ENCODE data around the gene PRCC.
A peak's percentile ranks its signal among the peaks of the same experiment; 100 is the strongest.

Gene PRCC

DNA sequence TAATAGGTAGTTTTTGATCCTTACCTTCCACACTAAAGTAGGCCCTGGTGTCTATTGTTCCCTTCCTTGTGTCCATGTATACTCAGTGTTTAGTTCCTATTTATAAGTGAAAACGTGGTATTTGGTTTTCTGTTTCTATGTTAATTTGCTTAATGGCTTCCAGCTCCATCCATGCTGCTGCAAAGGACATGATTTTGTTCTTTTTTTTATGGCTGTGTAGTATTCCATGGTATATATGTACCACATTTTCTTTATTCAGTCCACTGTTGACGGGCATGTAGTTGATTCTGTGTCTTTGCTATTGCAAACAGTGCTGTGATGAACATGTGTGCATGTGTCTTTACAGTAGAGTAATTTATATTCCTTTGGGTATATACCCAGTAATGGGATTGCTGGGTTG, 20.8 kb downstream of the PRCC start:
- Histone ChIP-seq H3K9me3 (ENCODE audit: control insufficient read depth, low read length) (no peaks in the 10 kb centered on the region), H3K9ac (ENCODE audit: low read length) (no peak overlapping the region), H3K36me3 (ENCODE audit: control insufficient read depth, insufficient read depth, low read length, severe bottlenecking) (peaks cover 77% of the 10 kb centered on the region), H3K4me3 (ENCODE audit: low read length) (no peak overlapping the region), H3K27me3 (replicated peaks; ENCODE audit: control insufficient read depth, insufficient read depth, low read length) (no peaks in the 10 kb centered on the region), H3K4me1 (ENCODE audit: control insufficient read depth, insufficient read depth, low read length) (no peaks in the 10 kb centered on the region)
- no peak for DNase-seq (ENCODE audit: low read depth)

- Histone ChIP-seq H3K4me3 (ENCODE audit: low read length) (no peak overlapping the region), H3K4me1 (ENCODE audit: control insufficient read depth, insufficient read depth, low read length) (peaks cover 6% of the 10 kb centered on the region), H3K27me3 (replicated peaks; ENCODE audit: control insufficient read depth, insufficient read depth, low read length) (no peaks in the 10 kb centered on the region), H3K9me3 (ENCODE audit: control insufficient read depth, low read length) (no peaks in the 10 kb centered on the region), H3K9ac (ENCODE audit: low read length) (no peak overlapping the region), H3K36me3 (ENCODE audit: control insufficient read depth, insufficient read depth, low read length, severe bottlenecking) (peaks cover 78% of the 10 kb centered on the region)
- DNase-seq (ENCODE audit: low read depth): no peak
Measured at GRCh38 chr1:156789621-156790318, 22.4 kb downstream of the PRCC start.

GRCh38 chr1:156794506-156795373, 27.4 kb downstream of the PRCC start:
- Histone ChIP-seq H3K4me1 (ENCODE audit: control insufficient read depth, insufficient read depth, low read length) (peaks cover 9% of the 10 kb centered on the region), H3K36me3 (ENCODE audit: control insufficient read depth, insufficient read depth, low read length, severe bottlenecking) (peaks cover 91% of the 10 kb centered on the region), H3K27me3 (replicated peaks; ENCODE audit: control insufficient read depth, insufficient read depth, low read length) (no peaks in the 10 kb centered on the region), H3K9me3 (ENCODE audit: control insufficient read depth, low read length) (no peaks in the 10 kb centered on the region), H3K9ac (ENCODE audit: low read length) (no peak overlapping the region), H3K4me3 (ENCODE audit: low read length) (no peak overlapping the region)
- DNase-seq (ENCODE audit: low read depth): no peak

- peaks cover 95% of the 10 kb centered on the region for H3K36me3 ChIP-seq (ENCODE audit: control insufficient read depth, insufficient read depth, low read length, severe bottlenecking)
- no peak for DNase-seq (ENCODE audit: low read depth)
- no peaks in the 10 kb centered on the region for H3K27me3 ChIP-seq (replicated peaks; ENCODE audit: control insufficient read depth, insufficient read depth, low read length)
- H3K4me3 ChIP-seq (ENCODE audit: low read length): no peak overlapping the region
- H3K4me1 ChIP-seq (ENCODE audit: control insufficient read depth, insufficient read depth, low read length): peaks cover 9% of the 10 kb centered on the region
- no peak overlapping the region for H3K9ac ChIP-seq (ENCODE audit: low read length)
- H3K9me3 ChIP-seq (ENCODE audit: control insufficient read depth, low read length): no peaks in the 10 kb centered on the region
Measured at GRCh38 chr1:156795374-156795733, 28.0 kb downstream of the PRCC start.

GRCh38 chr1:156795787-156796186, 28.5 kb downstream of the PRCC start:
- H3K27me3 ChIP-seq (replicated peaks; ENCODE audit: control insufficient read depth, insufficient read depth, low read length): no peaks in the 10 kb centered on the region
- no peaks in the 10 kb centered on the region for H3K9me3 ChIP-seq (ENCODE audit: control insufficient read depth, low read length)
- H3K4me3 ChIP-seq (ENCODE audit: low read length): no peak overlapping the region
- no peak for DNase-seq (ENCODE audit: low read depth)
- H3K36me3 ChIP-seq (ENCODE audit: control insufficient read depth, insufficient read depth, low read length, severe bottlenecking): peaks cover 96% of the 10 kb centered on the region
- peaks cover 11% of the 10 kb centered on the region for H3K4me1 ChIP-seq (ENCODE audit: control insufficient read depth, insufficient read depth, low read length)
- H3K9ac ChIP-seq (ENCODE audit: low read length): no peak overlapping the region

GRCh38 chr1:156796340-156797097, 29.2 kb downstream of the PRCC start:
- no peak overlapping the region for H3K4me3 ChIP-seq (ENCODE audit: low read length)
- DNase-seq (ENCODE audit: low read depth): no peak
- no peaks in the 10 kb centered on the region for H3K27me3 ChIP-seq (replicated peaks; ENCODE audit: control insufficient read depth, insufficient read depth, low read length)
- no peak overlapping the region for H3K9ac ChIP-seq (ENCODE audit: low read length)
- peaks cover 92% of the 10 kb centered on the region for H3K36me3 ChIP-seq (ENCODE audit: control insufficient read depth, insufficient read depth, low read length, severe bottlenecking)
- H3K4me1 ChIP-seq (ENCODE audit: control insufficient read depth, insufficient read depth, low read length): peaks cover 19% of the 10 kb centered on the region
- H3K9me3 ChIP-seq (ENCODE audit: control insufficient read depth, low read length): no peaks in the 10 kb centered on the region

GRCh38 chr1:156797212-156797871, 30.0 kb downstream of the PRCC start:
- H3K4me1 ChIP-seq (ENCODE audit: control insufficient read depth, insufficient read depth, low read length): peaks cover 27% of the 10 kb centered on the region
- H3K36me3 ChIP-seq (ENCODE audit: control insufficient read depth, insufficient read depth, low read length, severe bottlenecking): peaks cover 83% of the 10 kb centered on the region
- DNase-seq (ENCODE audit: low read depth): peak; percentile 84
- no peaks in the 10 kb centered on the region for H3K27me3 ChIP-seq (replicated peaks; ENCODE audit: control insufficient read depth, insufficient read depth, low read length)
- no peak overlapping the region for H3K4me3 ChIP-seq (ENCODE audit: low read length)
- H3K9ac ChIP-seq (ENCODE audit: low read length): no peak overlapping the region
- H3K9me3 ChIP-seq (ENCODE audit: control insufficient read depth, low read length): no peaks in the 10 kb centered on the region

DNA sequence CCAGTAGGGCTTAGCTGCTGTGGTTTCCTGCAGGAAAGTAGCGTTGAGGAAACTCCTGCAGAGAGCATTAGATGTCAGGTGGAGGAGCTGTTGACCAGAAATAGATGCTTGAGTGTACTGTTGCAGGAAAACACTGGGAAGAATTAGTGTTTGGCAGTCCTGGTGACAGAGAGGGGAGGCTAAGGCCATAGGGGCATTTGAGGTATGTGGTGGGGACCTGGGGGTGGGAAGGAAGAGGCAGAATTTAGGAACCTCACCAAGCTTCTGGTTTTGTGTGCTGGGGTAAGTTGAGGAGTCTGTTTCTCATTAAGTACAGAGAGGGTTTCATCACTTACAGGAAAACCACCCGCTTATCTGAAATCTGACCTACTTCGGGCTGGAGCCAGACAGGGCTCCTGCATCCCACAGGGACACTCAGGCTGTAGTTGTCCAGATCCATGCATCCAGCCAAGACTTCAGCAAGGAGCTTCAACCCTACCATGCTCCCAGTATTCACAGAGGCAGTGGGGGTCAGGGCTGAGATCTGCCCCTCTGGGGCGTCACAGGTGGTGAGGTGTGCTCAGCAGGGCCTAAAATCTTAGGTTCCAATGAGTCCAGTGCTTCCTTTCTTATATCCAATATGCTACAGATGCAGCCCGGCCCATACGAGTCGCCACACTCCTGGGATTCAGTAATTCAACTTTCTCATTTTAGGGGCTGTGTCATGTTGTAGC, 34.2 kb downstream of the PRCC start:
- Histone ChIP-seq H3K9me3 (ENCODE audit: control insufficient read depth, low read length) (no peaks in the 10 kb centered on the region), H3K36me3 (ENCODE audit: control insufficient read depth, insufficient read depth, low read length, severe bottlenecking) (peaks cover 45% of the 10 kb centered on the region), H3K4me1 (ENCODE audit: control insufficient read depth, insufficient read depth, low read length) (peaks cover 31% of the 10 kb centered on the region), H3K9ac (ENCODE audit: low read length) (peak overlapping the region; percentile 17), H3K27me3 (replicated peaks; ENCODE audit: control insufficient read depth, insufficient read depth, low read length) (no peaks in the 10 kb centered on the region), H3K4me3 (ENCODE audit: low read length) (no peak overlapping the region)
- peak; percentile 94 for DNase-seq (ENCODE audit: low read depth)

DNA sequence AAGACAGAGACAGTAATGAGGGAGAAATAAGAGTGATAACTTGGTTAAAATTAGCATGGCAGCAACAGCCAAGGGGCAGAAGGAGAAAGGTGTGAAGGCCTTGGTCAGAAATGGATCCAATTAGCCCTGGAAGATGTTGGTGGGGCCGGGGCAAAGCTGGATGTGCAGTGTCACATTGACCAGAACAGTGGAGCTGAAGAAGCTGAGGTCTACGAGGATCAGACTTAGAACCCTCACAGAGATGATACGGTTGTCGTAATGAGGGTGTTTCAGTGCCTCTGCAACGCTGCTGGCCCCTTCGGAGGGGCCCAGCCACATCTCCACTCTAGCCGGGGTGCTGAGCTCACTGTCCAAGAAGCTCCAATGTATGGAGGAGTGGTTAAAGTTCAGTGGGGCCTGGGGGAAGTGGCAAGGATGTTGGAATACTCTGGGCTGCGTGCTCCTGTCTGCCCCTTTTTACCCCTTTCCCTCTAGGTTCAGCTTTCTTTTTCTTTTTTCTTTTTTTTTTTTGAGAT, 35.1 kb downstream of the PRCC start:
- Histone ChIP-seq H3K9me3 (ENCODE audit: control insufficient read depth, low read length) (no peaks in the 10 kb centered on the region), H3K4me3 (ENCODE audit: low read length) (no peak overlapping the region), H3K27me3 (replicated peaks; ENCODE audit: control insufficient read depth, insufficient read depth, low read length) (no peaks in the 10 kb centered on the region), H3K9ac (ENCODE audit: low read length) (no peak overlapping the region), H3K36me3 (ENCODE audit: control insufficient read depth, insufficient read depth, low read length, severe bottlenecking) (peaks cover 36% of the 10 kb centered on the region), H3K4me1 (ENCODE audit: control insufficient read depth, insufficient read depth, low read length) (peaks cover 31% of the 10 kb centered on the region)
- no peak for DNase-seq (ENCODE audit: low read depth)

DNA sequence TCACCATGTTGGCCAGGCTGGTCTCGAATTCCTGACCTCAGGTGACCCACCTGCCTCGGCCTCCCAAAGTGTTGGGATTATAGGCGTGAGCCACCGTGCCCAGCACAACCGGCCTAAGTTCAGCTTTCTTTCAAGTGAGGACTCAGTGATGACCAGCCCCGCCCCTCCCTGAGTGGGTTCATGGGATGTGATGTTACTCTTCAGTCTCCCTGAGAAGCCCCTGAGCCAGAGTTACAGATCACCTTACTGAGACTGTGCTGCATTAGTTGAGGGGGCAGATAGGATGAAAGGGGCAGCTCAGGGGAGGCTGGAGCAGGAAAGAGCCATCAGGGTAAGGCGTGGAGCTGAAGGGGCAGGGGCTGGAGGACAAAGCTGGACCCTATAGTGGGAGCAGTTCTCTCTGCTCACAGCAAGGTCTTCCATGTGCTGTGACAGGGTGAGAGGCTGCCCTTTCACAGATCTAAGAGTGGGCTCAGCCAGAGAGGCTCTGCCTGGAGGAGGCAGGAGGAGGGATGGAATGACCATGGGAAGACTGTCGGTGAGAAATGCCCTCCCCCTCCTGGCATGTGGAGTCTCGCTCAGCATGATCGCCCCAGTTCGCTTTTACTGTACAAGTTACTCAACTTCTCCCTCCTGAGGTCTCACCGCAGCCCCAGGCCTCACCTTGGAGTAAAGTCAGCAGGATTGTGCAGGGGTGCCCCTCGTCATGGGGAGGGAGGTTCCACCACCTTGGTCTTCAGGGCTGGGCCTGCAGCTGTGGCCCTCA, 35.9 kb downstream of the PRCC start:
- DNase-seq (ENCODE audit: low read depth): no peak

More for the DNA sequence above, 35.9 kb downstream of the PRCC start:
- Histone ChIP-seq H3K9ac (ENCODE audit: low read length) (no peak overlapping the region), H3K36me3 (ENCODE audit: control insufficient read depth, insufficient read depth, low read length, severe bottlenecking) (peaks cover 28% of the 10 kb centered on the region), H3K4me1 (ENCODE audit: control insufficient read depth, insufficient read depth, low read length) (peaks cover 27% of the 10 kb centered on the region), H3K4me3 (ENCODE audit: low read length) (no peak overlapping the region), H3K27me3 (replicated peaks; ENCODE audit: control insufficient read depth, insufficient read depth, low read length) (no peaks in the 10 kb centered on the region), H3K9me3 (ENCODE audit: control insufficient read depth, low read length) (no peaks in the 10 kb centered on the region)

All from adipocyte (in vitro differentiated cells).